Measurements from ENCODE around the gene LINC01488.

The LINC01488 gene

GRCh38 chr11:69539416-69540117 lies 58.1 kb downstream of the LINC01488 start:
- Histone ChIP-seq H3K9ac (ENCODE audit: low read depth, low read length) (no peak overlapping the region), H3K4me1 (ENCODE audit: control insufficient read depth, insufficient read depth, low read length) (0 out of 2 replicates have a peak, but pooled peaks cover 4% of the 10 kb centered on the region), H3K36me3 (ENCODE audit: control insufficient read depth, insufficient read depth, low read length) (no peaks in the 10 kb centered on the region), H3K27ac (ENCODE audit: low read depth, low read length) (no peak overlapping the region), H3K27me3 (ENCODE audit: control insufficient read depth, insufficient read depth, low read length) (no peaks in the 10 kb centered on the region), H3K4me3 (ENCODE audit: low read depth, low read length) (no peak overlapping the region), H3K9me3 (ENCODE audit: control insufficient read depth, insufficient read depth, low read length) (no peaks in the 10 kb centered on the region)

GRCh38 chr11:69540118-69541000 lies 58.9 kb downstream of the LINC01488 start:
- Histone ChIP-seq H3K27me3 (ENCODE audit: control insufficient read depth, insufficient read depth, low read length) (no peaks in the 10 kb centered on the region), H3K9ac (ENCODE audit: low read depth, low read length) (no peak overlapping the region)

GRCh38 chr11:69541001-69541285 lies 59.5 kb downstream of the LINC01488 start:
- Histone ChIP-seq H3K27me3 (ENCODE audit: control insufficient read depth, insufficient read depth, low read length) (no peaks in the 10 kb centered on the region), H3K9me3 (ENCODE audit: control insufficient read depth, insufficient read depth, low read length) (no peaks in the 10 kb centered on the region), H3K27ac (ENCODE audit: low read depth, low read length) (no peak overlapping the region), H3K4me3 (ENCODE audit: low read depth, low read length) (no peak overlapping the region), H3K36me3 (ENCODE audit: control insufficient read depth, insufficient read depth, low read length) (no peaks in the 10 kb centered on the region), H3K9ac (ENCODE audit: low read depth, low read length) (no peak overlapping the region), H3K4me1 (ENCODE audit: control insufficient read depth, insufficient read depth, low read length) (0 out of 2 replicates have a peak, but pooled peaks cover 4% of the 10 kb centered on the region)

More at GRCh38 chr11:69540118-69541000, 58.9 kb downstream of the LINC01488 start:
- no peaks in the 10 kb centered on the region for H3K9me3 ChIP-seq (ENCODE audit: control insufficient read depth, insufficient read depth, low read length)
- H3K4me1 ChIP-seq (ENCODE audit: control insufficient read depth, insufficient read depth, low read length): 0 out of 2 replicates have a peak, but pooled peaks cover 4% of the 10 kb centered on the region
- no peak overlapping the region for H3K4me3 ChIP-seq (ENCODE audit: low read depth, low read length)
- no peaks in the 10 kb centered on the region for H3K36me3 ChIP-seq (ENCODE audit: control insufficient read depth, insufficient read depth, low read length)
- no peak overlapping the region for H3K27ac ChIP-seq (ENCODE audit: low read depth, low read length)

- no peaks in the 10 kb centered on the region for H3K36me3 ChIP-seq (ENCODE audit: control insufficient read depth, insufficient read depth, low read length)
- H3K4me3 ChIP-seq (ENCODE audit: low read depth, low read length): no peak overlapping the region
- no peaks in the 10 kb centered on the region for H3K27me3 ChIP-seq (ENCODE audit: control insufficient read depth, insufficient read depth, low read length)
- H3K27ac ChIP-seq (ENCODE audit: low read depth, low read length): no peak overlapping the region
- no peaks in the 10 kb centered on the region for H3K9me3 ChIP-seq (ENCODE audit: control insufficient read depth, insufficient read depth, low read length)
- no peak overlapping the region for H3K9ac ChIP-seq (ENCODE audit: low read depth, low read length)
- H3K4me1 ChIP-seq (ENCODE audit: control insufficient read depth, insufficient read depth, low read length): 0 out of 2 replicates have a peak, but pooled peaks cover 4% of the 10 kb centered on the region
These were observed 60.2 kb downstream of the LINC01488 start for GRCh38 chr11:69541501-69542313.

GRCh38 chr11:69542314-69543168 lies 61.1 kb downstream of the LINC01488 start:
- H3K4me3 ChIP-seq (ENCODE audit: low read depth, low read length): no peak overlapping the region
- H3K27me3 ChIP-seq (ENCODE audit: control insufficient read depth, insufficient read depth, low read length): no peaks in the 10 kb centered on the region
- H3K36me3 ChIP-seq (ENCODE audit: control insufficient read depth, insufficient read depth, low read length): no peaks in the 10 kb centered on the region
- no peaks in the 10 kb centered on the region for H3K9me3 ChIP-seq (ENCODE audit: control insufficient read depth, insufficient read depth, low read length)
- H3K27ac ChIP-seq (ENCODE audit: low read depth, low read length): no peak overlapping the region
- no peak overlapping the region for H3K9ac ChIP-seq (ENCODE audit: low read depth, low read length)
- 0 out of 2 replicates have a peak, but pooled peaks cover 4% of the 10 kb centered on the region for H3K4me1 ChIP-seq (ENCODE audit: control insufficient read depth, insufficient read depth, low read length)

Measured in HUES48 (cell line).